ENCODE results near the gene DGLUCY. TPM values are rescaled to one million over a fixed set of nuclear protein-coding genes. Genes with fewer than 3 reads are reported as not detected.
A peak's percentile ranks its signal among the peaks of the same experiment; 100 is the strongest.

The DGLUCY gene
- total and polyA plus RNA-seq, 4 donors = 29.0 to 74.3 (median 52.1) TPM

DNA sequence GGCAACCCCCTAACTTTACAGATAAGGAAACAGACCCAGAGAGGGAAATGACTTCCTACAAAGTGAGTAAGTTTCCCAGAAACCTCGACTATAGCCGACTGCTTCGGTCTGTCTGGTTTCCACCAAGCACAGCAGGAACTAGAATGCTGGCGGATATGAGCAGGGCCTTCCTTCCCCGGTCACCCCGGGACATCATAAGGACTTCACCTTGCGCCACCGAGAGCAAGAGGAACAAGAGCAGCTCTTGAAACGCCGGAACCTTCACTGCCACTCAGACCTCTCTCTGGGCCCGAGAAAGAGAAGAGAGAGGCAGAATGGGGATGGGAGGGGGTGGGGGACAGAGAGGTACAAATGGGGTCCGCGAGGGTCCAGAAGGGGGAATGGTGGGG lies 160.0 kb downstream of the DGLUCY start:
- Histone ChIP-seq H3K36me3 (ENCODE audit: control insufficient read depth in 4 of 4, insufficient read depth in 4 of 4, low read length in 4 of 4) (peaks cover 0 to 26% (median 0%) of the 10 kb centered on the region in 4 donors), H3K4me3 (no peak overlapping the region), H3K9me3 (ENCODE audit: control insufficient read depth in 4 of 4, insufficient read depth in 3 of 4, low read length in 3 of 4) (no peaks in the 10 kb centered on the region), H3K27ac (ENCODE audit: low read depth in 1 of 2, low read length in 1 of 2) (peak overlapping the region in 1 of 2 donors; percentile 16), H3K9ac (ENCODE audit: insufficient read depth in 1 of 2, low read length in 2 of 2) (no peak overlapping the region), H3K4me1 (ENCODE audit: control insufficient read depth in 5 of 5, insufficient read depth in 5 of 5, low read length in 5 of 5) (peaks cover 0 to 21% (median 6%) of the 10 kb centered on the region in 5 donors), H3K27me3 (ENCODE audit: control insufficient read depth in 3 of 3, insufficient read depth in 3 of 3, low read length in 2 of 3) (no peaks in the 10 kb centered on the region)
- 61 to 65% methylated on average over 13 of the region's 13 CpGs for WGBS, 2 donors
- no peak for TF ChIP-seq CTCF (IDR thresholded peaks at IDR 0.05; ENCODE audit: control extremely low read depth, extremely low read depth)
- DNase-seq (no peak), ATAC-seq (ENCODE audit: insufficient read depth, low FRiP score) (peak; percentile 25)

DNA sequence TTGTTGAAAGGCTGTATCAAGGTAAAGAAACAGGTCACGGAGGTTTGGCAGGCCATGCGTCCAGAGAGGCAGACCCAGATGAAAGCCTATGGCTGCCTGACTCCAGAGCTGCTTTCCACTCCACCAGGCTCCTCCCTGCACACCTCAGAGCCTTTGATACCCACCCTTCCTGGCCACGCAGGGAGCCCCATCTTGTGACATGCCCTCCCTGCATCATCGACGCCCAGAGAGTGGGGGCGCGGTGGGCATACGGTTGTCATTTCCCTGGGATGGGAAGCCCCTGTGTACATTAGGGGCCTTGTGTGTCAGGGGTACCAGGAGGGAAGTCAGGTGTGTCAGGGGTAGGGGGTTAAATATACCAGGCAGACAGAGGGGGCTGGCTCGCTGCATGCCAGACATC lies 160.9 kb downstream of the DGLUCY start:
- H3K4me1 ChIP-seq (ENCODE audit: control insufficient read depth in 5 of 5, insufficient read depth in 5 of 5, low read length in 5 of 5) = peaks cover 0 to 13% (median 2%) of the 10 kb centered on the region in 5 donors
- peaks cover 0 to 30% (median 0%) of the 10 kb centered on the region in 4 donors for H3K36me3 ChIP-seq (ENCODE audit: control insufficient read depth in 4 of 4, insufficient read depth in 4 of 4, low read length in 4 of 4)
- no peak overlapping the region for H3K9ac ChIP-seq (ENCODE audit: insufficient read depth in 1 of 2, low read length in 2 of 2)
- no peak for TF ChIP-seq CTCF (IDR thresholded peaks at IDR 0.05; ENCODE audit: control extremely low read depth, extremely low read depth)
- no peaks in the 10 kb centered on the region for H3K27me3 ChIP-seq (ENCODE audit: control insufficient read depth in 3 of 3, insufficient read depth in 3 of 3, low read length in 2 of 3)
- H3K27ac ChIP-seq (ENCODE audit: low read depth in 1 of 2, low read length in 1 of 2) = no peak overlapping the region
- DNase-seq (no peak), ATAC-seq (ENCODE audit: insufficient read depth, low FRiP score) (no peak)
- H3K9me3 ChIP-seq (ENCODE audit: control insufficient read depth in 4 of 4, insufficient read depth in 3 of 4, low read length in 3 of 4) = no peaks in the 10 kb centered on the region
- H3K4me3 ChIP-seq = no peak overlapping the region
- WGBS, 2 donors = 93 to 96% methylated on average over 9 of the region's 9 CpGs

Small RNAs within 50 kb of the gene (small RNA-seq; reads per million reads assigned to genes)
- gene RNU7-30P (ENCODE audit: low replicate concordance) (not detected), gene SNORA11B (ENCODE audit: low replicate concordance) (0.44 reads per million, percentile 55 among the genes with 10 or more reads in this experiment)

Other genes with a start within 250 kb of the DGLUCY start
- gene RPS6KA5, start 53.4 kb upstream of the DGLUCY start, total RNA-seq = 10 to 100 TPM in 1 of 2 donors, 1 to 10 TPM in 1; 9.0 to 14.8 TPM
- gene RPS6KA5, start 53.4 kb upstream of the DGLUCY start, polyA plus RNA-seq = 1 to 10 TPM; 1.1 to 2.2 TPM
- 1 to 10 TPM; 2.3 to 3.2 TPM for gene GPR68, start 130.6 kb downstream of the DGLUCY start, total RNA-seq
- gene GPR68, start 130.6 kb downstream of the DGLUCY start, polyA plus RNA-seq = 1 to 10 TPM; 2.4 to 7.6 TPM

Data from lung (tissue), 13 donors.